Lung (tissue), 12 donors: ENCODE results near the gene RASA3. TPM values are rescaled to one million over a fixed set of nuclear protein-coding genes. Genes with fewer than 3 reads are reported as not detected.

Experiments
- ATAC-seq: fragments of 200-7000 bp; cut with Tn5 transposase; one replicate; pipeline ENCODE4 v1.9.1; 2020; ENCODE audit warnings: moderate number of reproducible peaks; ENCODE audit not compliant: insufficient read depth, low FRiP score
- DNase-seq, 3 donors: peaks; one replicate each; pipeline ENCODE4 v3.0.0-alpha.2; 2013 to 2017
- H3K27ac ChIP-seq, 2 donors: one replicate each; pipeline ENCODE4 v1.5.1; 2013; ENCODE audit warnings: mild to moderate bottlenecking in 2 of 2, moderate library complexity in 2 of 2, control low read depth in 1 of 2, inconsistent platforms in 1 of 2, low read depth in 1 of 2, low read length in 1 of 2
- H3K27me3 ChIP-seq, 3 donors: one replicate each; pipeline ENCODE4 v1.5.1; 2013; ENCODE audit warnings: low read length in 2 of 3; ENCODE audit not compliant: control insufficient read depth in 3 of 3, insufficient read depth in 3 of 3
- H3K36me3 ChIP-seq, 4 donors: one replicate each; pipeline ENCODE4 v1.5.1; 2013; ENCODE audit warnings: low read length in 4 of 4, mild to moderate bottlenecking in 1 of 4, moderate library complexity in 1 of 4; ENCODE audit not compliant: control insufficient read depth in 4 of 4, insufficient read depth in 4 of 4
- H3K4me1 ChIP-seq, 5 donors: one replicate each; pipeline ENCODE4 v1.5.1; 2013; ENCODE audit warnings: low read length in 5 of 5, mild to moderate bottlenecking in 2 of 5, moderate library complexity in 1 of 5; ENCODE audit not compliant: control insufficient read depth in 5 of 5, insufficient read depth in 5 of 5
- H3K4me3 ChIP-seq: one replicate; pipeline ENCODE4 v1.5.1; 2013; ENCODE audit warnings: mild to moderate bottlenecking, control low read depth, moderate library complexity
- H3K9ac ChIP-seq, 2 donors: one replicate each; pipeline ENCODE4 v1.5.1; 2013; ENCODE audit warnings: low read length in 2 of 2, control low read depth in 1 of 2; ENCODE audit not compliant: insufficient read depth in 1 of 2
- H3K9me3 ChIP-seq, 4 donors: one replicate each; pipeline ENCODE4 v1.5.1; 2013; ENCODE audit warnings: low read length in 3 of 4, mild to moderate bottlenecking in 1 of 4, moderate library complexity in 1 of 4; ENCODE audit not compliant: control insufficient read depth in 4 of 4, insufficient read depth in 3 of 4
- CTCF ChIP-seq: IDR thresholded peaks from 2 replicates; pipeline ENCODE4 v1.5.1; 2012; ENCODE audit warnings: mild to moderate bottlenecking; ENCODE audit errors: control extremely low read depth, extremely low read depth
- WGBS, 2 donors: extraction: QIAGEN DNeasy Blood & Tissue Kit; methylation state at CpG; one replicate each; pipeline ENCODE4 v1.1.7; 2013; 5-methylcytosine and 5-hydroxymethylcytosine counted together
- polyA plus RNA-seq, 2 donors: library from polyadenylated mRNA; stranded (reverse); fragments of 200-250 nt; gene quantifications; one replicate each; pipeline ENCODE4 v1.2.1, GENCODE V29; 2013
- total RNA-seq, 2 donors: library from RNA; depleted of rRNA in 1 of 2; stranded (reverse); fragments of >200 nt in 1 of 2; gene quantifications; one replicate each; pipeline ENCODE4 v1.2.1, GENCODE V29; 2014 to 2021
- donor health status: control.
- donor health status: control.
- donor health status: Bipolar disorder and iron deficiency.
- donor health status: healthy.
- donor health status: DM: yes; HTN: yes; CAD: no.

RASA3 gene
- total and polyA plus RNA-seq, 4 donors = 7.4 to 22.8 (median 16.2) TPM

GRCh38 chr13:114048443-114048842 lies 84.0 kb downstream of the RASA3 start:
- peaks cover 0 to 3% (median 0%) of the 10 kb centered on the region in 5 donors for H3K4me1 ChIP-seq
- no peak for ATAC-seq
- peaks cover 0 to 13% (median 4%) of the 10 kb centered on the region in 4 donors for H3K36me3 ChIP-seq
- TF ChIP-seq CTCF = no peak
- H3K27ac ChIP-seq = no peak overlapping the region
- no peaks in the 10 kb centered on the region for H3K27me3 ChIP-seq
- DNase-seq = no peak
- no peak overlapping the region for H3K9ac ChIP-seq
- no peak overlapping the region for H3K4me3 ChIP-seq
- 65 to 87% methylated on average over 33 of the region's 33 CpGs for WGBS, 2 donors
- H3K9me3 ChIP-seq = no peaks in the 10 kb centered on the region

- TF ChIP-seq CTCF = no peak
- H3K4me1 ChIP-seq = no peaks in the 10 kb centered on the region
- H3K4me3 ChIP-seq = no peak overlapping the region
- 89 to 92% methylated on average over 19 of the region's 19 CpGs for WGBS, 2 donors
- H3K9me3 ChIP-seq = no peaks in the 10 kb centered on the region
- H3K27me3 ChIP-seq = no peaks in the 10 kb centered on the region
- H3K36me3 ChIP-seq = peaks cover 0 to 13% (median 4%) of the 10 kb centered on the region in 4 donors
- no peak overlapping the region for H3K9ac ChIP-seq
- DNase-seq (no peak), ATAC-seq (no peak)
- H3K27ac ChIP-seq = no peak overlapping the region
Observed at GRCh38 chr13:114047358-114047881, 85.0 kb downstream of the RASA3 start.

GRCh38 chr13:114046431-114046975 lies 85.9 kb downstream of the RASA3 start:
- no peak for DNase-seq
- H3K9me3 ChIP-seq = no peaks in the 10 kb centered on the region
- no peaks in the 10 kb centered on the region for H3K4me1 ChIP-seq
- no peak for ATAC-seq
- no peak overlapping the region for H3K9ac ChIP-seq
- no peak for TF ChIP-seq CTCF
- WGBS, 2 donors = 92 to 96% methylated on average over 14 of the region's 14 CpGs
- no peak overlapping the region for H3K27ac ChIP-seq
- no peak overlapping the region for H3K4me3 ChIP-seq
- no peaks in the 10 kb centered on the region for H3K27me3 ChIP-seq
- peaks cover 0 to 13% (median 4%) of the 10 kb centered on the region in 4 donors for H3K36me3 ChIP-seq
